Embryonic facial prominence (tissue), 1 donor: Measurements from ENCODE around the gene C16orf74.

ENCODE experiments used
- DNase-seq: peaks from one replicate; pipeline ENCODE4 v3.0.0-alpha.2; 2016; ENCODE audit errors: extremely low spot score

Gene C16orf74

DNA sequence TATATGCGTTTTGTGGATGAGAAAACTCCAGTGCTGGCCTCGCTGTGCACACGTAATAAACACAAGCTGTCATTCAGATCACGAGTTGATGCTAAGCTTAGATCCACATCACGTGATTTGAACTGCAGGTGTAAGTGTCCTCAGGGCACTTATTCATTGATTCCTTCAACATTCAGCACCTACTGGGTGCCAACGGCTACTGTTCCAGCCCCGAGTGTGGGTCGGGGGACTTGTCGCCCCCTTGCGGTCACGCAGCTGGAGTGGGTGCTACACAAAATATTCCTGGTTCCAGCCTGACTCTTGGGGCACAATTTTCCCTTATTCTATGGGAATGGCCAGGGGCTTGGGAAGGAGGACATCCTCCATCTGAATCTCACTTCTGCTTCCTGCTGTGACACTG lies 32.2 kb downstream of the C16orf74 start:
- DNase-seq, result no peak

GRCh38 chr16:85718153-85718477 lies 32.8 kb downstream of the C16orf74 start:
- DNase-seq, result no peak

DNA sequence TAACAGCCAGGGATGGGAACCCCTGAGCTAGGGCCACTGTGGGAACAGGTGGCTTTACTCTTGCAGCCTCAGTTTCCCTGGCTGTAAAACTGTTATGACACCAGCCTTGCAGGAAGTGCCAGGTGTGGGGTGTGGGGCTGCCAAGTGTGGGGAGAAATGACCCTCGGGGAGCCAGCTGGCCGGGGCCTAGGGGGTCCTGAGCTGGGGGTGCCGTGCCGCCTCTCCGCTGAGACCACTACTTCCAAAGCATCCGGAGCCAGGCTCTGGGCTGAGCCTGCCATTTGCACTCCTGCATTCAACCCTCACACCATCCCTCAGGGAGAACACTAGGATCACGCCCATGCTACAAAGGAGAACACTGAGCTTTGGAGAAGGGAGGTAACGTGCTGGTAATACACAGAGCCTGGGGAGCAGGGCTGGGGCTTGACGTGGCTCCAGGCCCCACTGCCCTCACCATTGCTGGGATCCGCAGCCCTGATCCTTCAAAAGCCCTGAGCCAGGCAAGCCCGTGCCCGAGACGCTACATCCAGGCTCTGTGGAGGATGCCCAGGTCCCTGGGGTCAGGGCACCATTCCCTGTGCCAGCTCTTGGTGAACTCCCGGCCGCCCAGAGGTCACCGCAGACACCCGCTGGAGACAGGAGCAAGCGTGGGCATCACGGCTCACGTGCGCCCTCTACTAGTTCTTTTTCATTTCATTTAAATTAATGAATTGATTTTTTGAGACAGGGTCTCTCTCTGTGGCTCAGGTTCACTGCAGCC lies 33.3 kb downstream of the C16orf74 start:
- DNase-seq, result no peak

GRCh38 chr16:85716680-85717038 lies 34.2 kb downstream of the C16orf74 start:
- DNase-seq, result no peak

DNA sequence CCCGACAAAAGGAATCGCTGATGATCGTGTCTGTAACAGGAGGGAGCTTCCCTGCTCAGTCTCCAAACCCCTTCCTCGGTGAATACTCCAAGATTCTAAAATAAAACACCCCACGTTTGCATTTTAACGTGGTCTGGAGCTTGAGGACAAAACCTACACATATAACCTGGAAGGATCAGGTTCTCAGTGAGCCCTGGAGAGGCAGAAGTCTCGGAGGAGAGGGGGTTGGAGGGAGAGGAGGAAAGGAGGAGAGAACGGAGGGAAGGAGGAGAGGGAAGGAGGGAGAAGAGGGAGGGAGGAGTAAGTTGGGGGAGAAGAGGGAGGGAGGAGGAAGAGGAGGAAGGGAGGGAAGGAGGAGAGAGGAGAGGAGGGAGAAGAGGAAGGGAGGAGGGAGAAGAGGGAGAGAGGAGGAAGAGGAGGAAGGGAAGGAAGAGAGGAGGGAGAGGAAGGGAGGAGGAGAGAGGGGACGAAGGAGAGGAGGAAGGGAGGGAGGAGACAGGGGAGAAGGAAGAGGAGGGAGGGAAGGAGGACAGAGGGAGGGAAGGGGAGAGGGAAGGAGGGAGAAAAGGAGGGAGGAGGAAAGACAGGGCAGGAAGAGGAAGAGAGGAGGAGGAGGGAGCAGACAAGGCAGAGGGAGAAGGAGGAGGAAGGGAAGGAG lies 34.7 kb downstream of the C16orf74 start:
- no peak for DNase-seq

- no peak for DNase-seq
These were observed 35.5 kb downstream of the C16orf74 start for GRCh38 chr16:85715169-85716021.

- no peak for DNase-seq
These were observed 38.1 kb downstream of the C16orf74 start for GRCh38 chr16:85712801-85713200.

GRCh38 chr16:85711982-85712587 lies 38.8 kb downstream of the C16orf74 start:
- DNase-seq, result no peak

GRCh38 chr16:85710732-85711131 lies 40.2 kb downstream of the C16orf74 start:
- DNase-seq, result no peak

GRCh38 chr16:85709766-85710585 lies 40.9 kb downstream of the C16orf74 start:
- no peak for DNase-seq

DNA sequence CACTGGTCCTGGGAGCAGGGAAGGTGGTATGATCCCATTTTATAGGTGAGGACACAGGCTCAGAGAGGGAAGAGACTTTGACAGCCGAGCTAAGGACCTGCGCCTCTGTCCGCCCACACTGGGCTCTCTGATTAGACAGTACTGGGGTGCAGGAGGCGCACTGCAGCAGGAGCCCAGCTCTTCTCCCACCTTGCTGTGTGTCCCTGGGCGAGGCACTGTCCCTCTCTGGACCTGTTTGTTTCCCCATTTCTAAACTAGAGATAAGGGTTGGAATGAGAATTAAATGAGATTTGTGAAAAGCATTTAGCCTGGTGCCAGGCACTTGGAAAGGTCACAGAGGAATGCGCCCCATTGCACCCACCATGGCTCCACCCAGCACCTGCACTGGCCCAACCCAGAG lies 42.6 kb downstream of the C16orf74 start:
- no peak for DNase-seq

GRCh38 chr16:85707528-85708095 lies 43.3 kb downstream of the C16orf74 start:
- DNase-seq, result no peak

- no peak for DNase-seq
These were observed 44.4 kb downstream of the C16orf74 start for GRCh38 chr16:85706449-85707034.

GRCh38 chr16:85704900-85705846 lies 45.7 kb downstream of the C16orf74 start:
- no peak for DNase-seq

GRCh38 chr16:85704011-85704410 lies 46.9 kb downstream of the C16orf74 start:
- no peak for DNase-seq

GRCh38 chr16:85699628-85700027 lies 51.3 kb downstream of the C16orf74 start:
- DNase-seq, result no peak

GRCh38 chr16:85698935-85699558 lies 51.8 kb downstream of the C16orf74 start:
- DNase-seq, result no peak

GRCh38 chr16:85698459-85698891 lies 52.4 kb downstream of the C16orf74 start:
- no peak for DNase-seq

DNA sequence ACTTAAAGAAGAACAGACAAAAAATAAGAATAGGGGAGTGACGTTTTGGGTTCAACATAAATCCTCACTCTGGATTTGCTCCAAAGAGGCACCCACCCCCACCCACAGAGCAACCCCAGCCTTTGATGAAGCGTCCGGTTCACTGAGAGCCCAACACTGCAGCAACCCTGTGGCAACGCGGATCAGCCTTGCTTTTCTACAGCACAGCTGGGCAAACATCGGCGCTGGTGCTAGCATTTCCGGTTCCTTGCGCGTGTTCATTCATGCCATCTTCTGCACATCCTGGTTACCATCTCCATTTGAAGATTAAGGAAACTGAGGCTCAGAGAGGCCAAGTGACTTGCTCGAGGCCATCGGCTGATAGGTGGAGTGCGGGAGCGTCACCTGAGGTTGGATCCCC lies 53.5 kb downstream of the C16orf74 start:
- DNase-seq, result no peak
